Omental fat pad (tissue), 4 donors: ENCODE data around the gene ALDOA. TPM values are rescaled to one million over a fixed set of nuclear protein-coding genes. Genes with fewer than 3 reads are reported as not detected.

Experiments
- ATAC-seq: fragments of 150-250 bp; one replicate; pipeline ENCODE4 v1.9.1; 2016; ENCODE audit warnings: mild to moderate bottlenecking, moderate library complexity; ENCODE audit not compliant: low FRiP score
- DNase-seq: peaks from one replicate; pipeline ENCODE4 v3.0.0-alpha.2; 2019; ENCODE audit warnings: low spot score
- total RNA-seq, 4 donors: library from RNA; depleted of rRNA; stranded (reverse); fragments of >200 nt; gene quantifications; one replicate each; pipeline ENCODE4 v1.1.0, GENCODE V29; 2016
- TF ChIP-seq, protein P1 (sequence below), 3 donors: fragments of 450-650 bp; IDR thresholded peaks; one replicate each; pipeline ENCODE4 v1.5.1; 2016 to 2017; ENCODE audit warnings: antibody characterized with exemption in 3 of 3, mild to moderate bottlenecking in 3 of 3, moderate library complexity in 2 of 3

The ALDOA gene
- total RNA-seq, 4 donors from 2014 or later, result 468 to 864 (median 772) TPM

DNA sequence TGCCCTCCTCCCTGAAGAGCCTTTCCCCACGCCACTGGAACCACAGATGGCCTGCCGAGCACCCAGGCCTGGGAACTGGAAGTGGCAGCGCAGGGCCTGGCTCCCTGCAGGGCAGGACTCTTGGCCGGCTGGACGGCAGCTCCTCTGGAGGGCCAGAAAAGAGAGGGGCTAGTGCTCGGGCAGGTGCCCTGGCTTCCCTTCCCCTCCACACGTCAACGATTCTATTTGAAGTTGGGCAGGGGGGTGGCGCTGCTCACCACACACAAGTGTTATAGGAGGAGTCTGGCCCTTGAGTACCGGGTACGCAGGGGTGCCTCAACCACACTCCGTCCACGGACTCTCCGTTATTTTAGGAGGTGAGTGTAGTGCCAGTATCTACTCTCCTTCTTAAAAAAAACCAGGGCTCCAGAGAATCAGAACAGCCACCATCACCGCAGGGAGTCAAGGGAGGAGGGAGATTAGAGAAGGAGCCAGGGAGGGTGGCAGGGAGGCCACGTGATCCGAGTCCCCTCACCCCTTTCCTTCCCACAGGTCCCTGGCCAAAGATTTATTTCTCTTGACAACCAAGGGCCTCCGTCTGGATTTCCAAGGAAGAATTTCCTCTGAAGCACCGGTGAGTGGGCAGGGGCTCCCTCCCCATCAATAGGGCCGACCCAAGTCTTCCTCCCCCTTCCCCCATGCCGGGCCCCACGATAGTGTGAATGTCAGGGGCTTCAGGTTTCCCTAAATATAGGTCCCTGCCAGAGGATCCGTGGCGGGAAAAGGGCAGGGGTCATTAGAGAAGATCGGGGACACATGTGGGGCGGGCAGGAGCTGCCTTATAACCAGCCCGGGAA lies 1.4 kb upstream of the ALDOA start:
- ATAC-seq, result peak; percentile 13
- TF ChIP-seq, protein P1, sequence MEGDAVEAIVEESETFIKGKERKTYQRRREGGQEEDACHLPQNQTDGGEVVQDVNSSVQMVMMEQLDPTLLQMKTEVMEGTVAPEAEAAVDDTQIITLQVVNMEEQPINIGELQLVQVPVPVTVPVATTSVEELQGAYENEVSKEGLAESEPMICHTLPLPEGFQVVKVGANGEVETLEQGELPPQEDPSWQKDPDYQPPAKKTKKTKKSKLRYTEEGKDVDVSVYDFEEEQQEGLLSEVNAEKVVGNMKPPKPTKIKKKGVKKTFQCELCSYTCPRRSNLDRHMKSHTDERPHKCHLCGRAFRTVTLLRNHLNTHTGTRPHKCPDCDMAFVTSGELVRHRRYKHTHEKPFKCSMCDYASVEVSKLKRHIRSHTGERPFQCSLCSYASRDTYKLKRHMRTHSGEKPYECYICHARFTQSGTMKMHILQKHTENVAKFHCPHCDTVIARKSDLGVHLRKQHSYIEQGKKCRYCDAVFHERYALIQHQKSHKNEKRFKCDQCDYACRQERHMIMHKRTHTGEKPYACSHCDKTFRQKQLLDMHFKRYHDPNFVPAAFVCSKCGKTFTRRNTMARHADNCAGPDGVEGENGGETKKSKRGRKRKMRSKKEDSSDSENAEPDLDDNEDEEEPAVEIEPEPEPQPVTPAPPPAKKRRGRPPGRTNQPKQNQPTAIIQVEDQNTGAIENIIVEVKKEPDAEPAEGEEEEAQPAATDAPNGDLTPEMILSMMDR (IDR thresholded peaks at IDR 0.05), result no peak

DNA sequence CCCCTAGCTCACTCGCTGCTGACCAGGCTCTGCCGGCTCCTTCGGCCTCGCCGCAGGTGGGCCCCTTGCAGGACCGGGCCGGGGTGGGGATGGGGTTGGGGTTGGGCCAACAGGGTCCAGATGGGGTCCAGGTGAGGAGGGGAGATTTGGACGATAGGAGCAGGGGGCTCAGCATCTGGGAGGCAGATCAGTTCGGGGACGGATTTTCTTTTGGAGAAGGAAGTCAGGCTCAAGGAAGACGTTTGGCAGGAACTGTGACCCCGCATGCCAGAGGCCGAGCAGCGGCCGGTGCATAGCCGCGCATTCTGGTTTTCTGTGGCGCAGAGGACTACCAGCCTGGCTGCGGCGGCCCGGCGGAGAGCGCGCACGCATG lies 845 bp upstream of the ALDOA start:
- TF ChIP-seq, protein P1 (IDR thresholded peaks at IDR 0.05), result no peak
- ATAC-seq (no peak), DNase-seq (no peak)

More for the DNA sequence above, 1.4 kb upstream of the ALDOA start:
- DNase-seq, result peak; percentile 59

- TF ChIP-seq, protein P1 (IDR thresholded peaks at IDR 0.05), result no peak
- ATAC-seq, result peak; percentile 50
- DNase-seq, result peak; percentile 62
These were observed 592 bp downstream of the ALDOA start for GRCh38 chr16:30065943-30066760.

DNA sequence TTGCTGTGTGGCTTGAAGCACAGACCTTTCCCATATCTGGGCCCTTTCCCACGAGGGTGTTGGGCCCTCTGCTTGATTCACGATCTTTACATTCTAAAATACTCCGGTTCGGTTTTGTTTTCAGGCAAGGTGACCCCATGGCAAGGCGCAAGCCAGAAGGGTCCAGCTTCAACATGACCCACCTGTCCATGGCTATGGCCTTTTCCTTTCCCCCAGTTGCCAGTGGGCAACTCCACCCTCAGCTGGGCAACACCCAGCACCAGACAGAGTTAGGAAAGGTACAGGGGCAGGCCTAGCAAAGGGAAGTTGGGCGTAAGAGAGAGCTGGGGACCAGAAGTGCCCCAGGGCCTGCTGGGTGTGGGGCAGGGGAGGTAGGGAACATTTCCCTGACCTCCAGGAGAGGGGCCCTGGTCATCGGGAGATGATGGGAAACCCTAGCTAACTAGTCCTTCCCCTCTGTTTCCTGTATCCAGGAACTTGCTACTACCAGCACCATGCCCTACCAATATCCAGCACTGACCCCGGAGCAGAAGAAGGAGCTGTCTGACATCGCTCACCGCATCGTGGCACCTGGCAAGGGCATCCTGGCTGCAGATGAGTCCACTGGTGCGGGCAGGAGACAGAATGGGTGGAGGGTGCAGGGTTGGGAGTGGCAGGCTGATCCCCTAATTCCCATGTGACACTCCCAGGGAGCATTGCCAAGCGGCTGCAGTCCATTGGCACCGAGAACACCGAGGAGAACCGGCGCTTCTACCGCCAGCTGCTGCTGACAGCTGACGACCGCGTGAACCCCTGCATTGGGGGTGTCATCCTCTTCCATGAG lies 1.4 kb downstream of the ALDOA start:
- no peak for ATAC-seq

GRCh38 chr16:30067584-30067916 lies 2.0 kb downstream of the ALDOA start:
- TF ChIP-seq, protein P1 (IDR thresholded peaks at IDR 0.05), result no peak
- DNase-seq, result no peak
- ATAC-seq, result no peak

More for the DNA sequence above, 1.4 kb downstream of the ALDOA start:
- TF ChIP-seq, protein P1 (IDR thresholded peaks at IDR 0.05), result no peak
- DNase-seq, result no peak

DNA sequence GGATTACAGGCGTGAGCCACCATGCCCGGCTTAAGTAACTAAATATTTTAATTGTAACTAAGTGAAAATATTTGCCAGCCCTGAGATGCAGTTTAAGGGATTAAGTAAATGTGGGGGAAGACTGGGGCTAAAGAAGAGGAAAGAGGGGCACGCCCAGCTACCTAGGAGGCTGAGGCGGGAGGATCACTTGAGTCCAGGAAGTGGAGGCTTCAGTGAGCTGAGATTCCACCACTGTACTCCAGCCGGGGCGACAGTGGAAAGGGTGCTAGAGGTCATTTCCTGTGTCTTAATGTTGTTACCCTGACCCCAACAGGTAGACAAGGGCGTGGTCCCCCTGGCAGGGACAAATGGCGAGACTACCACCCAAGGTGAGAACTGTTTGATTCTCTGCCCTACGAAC lies 2.8 kb downstream of the ALDOA start:
- DNase-seq, result no peak
- ATAC-seq, result no peak
- TF ChIP-seq, protein P1 (IDR thresholded peaks at IDR 0.05), result no peak
